ENCODE measurements around the gene TMEM97.

The TMEM97 gene

DNA sequence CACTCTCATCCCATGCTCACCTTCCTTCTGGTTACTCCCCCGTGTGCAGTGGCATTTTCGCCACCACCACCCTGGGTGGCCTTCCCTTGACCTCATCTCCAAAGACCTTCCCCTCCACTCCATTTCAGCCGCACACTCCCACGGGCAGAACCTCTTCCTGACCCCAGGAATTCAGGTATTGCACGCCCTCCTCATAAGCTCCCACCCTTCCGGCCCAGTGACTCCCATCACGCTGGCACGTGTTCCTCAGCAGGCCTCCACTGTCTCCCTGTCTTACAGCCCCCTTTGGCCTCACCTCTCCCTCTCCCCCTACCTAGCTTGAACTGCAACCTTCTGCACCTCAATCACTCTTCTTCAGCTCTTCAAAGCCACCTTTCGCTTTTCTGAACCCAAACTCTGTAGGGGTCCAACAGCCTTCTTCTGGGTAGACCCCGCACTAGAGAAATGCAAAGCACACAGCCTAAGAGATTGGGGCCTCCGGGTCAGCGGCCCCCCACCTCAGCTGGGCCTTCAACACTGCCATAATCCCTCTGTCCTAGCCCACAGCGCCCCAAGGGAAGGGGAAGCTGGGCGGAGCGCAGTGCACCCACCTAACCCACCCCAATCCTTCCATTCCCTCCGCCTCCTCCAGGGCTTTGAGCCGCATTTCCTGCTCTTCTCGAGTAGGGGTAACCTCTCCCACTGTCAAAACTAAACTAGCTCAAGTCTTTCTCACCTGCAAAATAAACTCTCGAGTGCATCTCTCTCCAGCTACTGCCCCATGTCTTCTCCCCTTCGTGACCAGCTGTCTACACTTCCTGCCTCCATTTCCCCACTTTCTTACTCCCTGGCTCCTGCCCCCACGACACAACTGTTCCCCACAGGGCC is 1.7 kb upstream of the TMEM97 start:
- FAIRE-seq: no peak

DNA sequence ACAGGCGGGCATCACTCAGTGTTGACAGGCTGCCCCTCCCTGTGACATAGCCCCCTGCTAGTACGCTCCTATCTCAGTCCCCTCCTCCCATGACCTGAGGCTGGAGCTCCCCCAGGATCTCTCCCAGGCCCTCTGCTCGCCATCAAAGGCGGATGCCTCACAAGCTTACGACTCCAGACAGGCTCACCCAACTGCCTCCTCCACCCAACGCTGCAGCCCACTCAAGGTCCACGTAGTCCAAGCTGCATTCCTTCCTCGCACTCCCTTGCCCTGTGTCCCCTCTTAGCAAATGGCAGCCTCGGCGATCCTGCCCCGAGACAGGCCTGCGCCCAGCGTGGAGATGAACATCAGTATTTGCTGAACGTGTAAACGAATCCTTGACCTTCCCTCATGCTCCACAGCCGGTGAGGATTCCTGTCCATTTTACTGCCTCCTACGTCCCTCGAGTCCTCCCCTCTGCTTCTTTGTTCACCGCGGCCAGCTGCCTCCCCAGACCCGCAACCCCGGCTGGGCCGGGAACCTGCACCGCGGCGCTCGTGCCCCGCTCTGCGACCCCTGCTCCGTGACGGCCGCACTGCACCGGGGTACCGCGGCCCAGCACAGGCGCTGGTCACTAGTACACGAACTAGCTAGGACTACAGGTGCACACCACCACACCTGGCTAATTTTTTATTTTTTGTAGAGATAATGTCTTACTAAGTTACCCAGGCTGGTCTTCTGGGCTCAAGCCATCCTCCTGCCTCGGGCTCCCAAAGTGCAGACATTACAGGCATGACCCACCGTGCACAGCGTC is 838 bp upstream of the TMEM97 start:
- no peak for FAIRE-seq

DNA sequence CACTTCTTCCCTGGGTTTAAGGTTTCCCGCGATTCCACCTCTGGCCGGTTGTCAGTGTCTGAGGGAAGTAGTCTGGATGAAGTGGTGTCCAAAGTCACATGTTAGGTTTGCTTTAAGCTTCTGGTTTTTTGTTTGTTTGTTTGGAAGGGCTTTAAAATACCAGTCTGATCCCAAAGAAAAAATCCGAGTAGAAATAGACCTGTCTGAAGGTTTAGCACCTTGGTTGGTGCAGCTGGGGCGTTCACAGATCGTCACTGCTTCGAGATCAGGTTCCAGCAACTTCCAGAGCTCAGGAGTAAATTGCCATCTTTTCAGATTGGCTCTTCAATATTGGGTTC is 567 bp downstream of the TMEM97 start:
- no peak for FAIRE-seq

DNA sequence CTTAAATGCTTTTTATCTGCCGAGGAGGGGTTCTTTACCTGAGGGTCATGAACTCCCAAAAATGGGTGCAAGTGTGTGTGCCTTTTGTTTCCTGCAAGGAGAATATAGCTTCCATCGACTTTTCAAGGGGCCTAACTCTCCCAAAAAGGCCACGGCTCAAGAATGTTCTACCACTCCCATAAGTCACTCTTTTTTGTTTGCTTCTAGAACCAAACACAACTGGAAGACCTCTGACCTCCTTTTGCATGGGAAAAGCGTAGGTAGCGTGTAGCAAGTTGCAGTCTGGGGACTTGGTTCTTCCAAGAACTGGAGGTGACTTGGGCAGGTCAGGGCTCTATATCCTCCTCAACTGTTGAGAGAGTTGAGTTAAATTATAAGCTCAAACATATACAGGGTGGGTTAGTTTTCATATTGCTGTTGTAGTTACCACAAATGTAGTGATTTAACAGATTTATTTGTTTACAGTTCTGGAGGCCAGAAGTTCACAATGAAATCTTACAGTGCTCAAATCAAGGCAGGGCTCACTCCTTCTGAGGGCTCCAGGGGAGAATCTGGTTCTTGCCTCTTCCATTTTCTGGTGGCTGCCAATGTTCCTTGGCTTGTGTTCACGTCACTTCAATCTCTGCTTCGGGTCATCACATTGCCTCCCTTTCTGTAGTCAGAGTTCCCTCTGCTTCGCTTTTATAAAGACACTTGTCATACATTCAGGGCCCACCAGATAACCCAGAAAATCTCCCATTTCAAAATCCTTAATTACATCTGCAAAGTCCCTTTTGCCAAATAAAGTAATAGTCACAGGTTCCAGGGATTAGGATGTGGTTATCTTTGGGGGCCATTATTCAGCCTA is 1.4 kb downstream of the TMEM97 start:
- no peak for FAIRE-seq

DNA sequence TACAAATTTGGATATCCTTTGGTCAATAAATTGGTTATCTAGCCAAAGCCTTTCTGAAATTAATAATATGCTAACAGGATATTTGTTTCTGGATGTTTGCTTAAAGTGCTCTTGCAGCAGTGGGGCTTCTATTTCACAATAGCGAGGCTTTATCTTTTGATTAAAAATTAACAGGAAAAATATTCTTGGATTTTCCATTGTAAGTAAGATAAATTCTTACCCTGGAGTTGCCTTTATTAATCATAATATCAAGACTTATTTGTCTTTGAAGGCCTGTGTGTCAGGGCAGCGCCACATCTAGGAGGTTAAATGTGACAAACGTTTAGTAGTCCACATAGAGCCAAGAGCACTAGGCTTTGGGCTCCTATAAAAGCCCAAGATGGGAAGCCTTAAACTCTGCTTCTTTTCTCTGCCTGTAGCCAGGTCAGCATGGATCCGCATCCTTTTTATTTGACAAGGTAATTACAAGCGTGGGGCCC is 5.3 kb downstream of the TMEM97 start:
- no peak for FAIRE-seq

DNA sequence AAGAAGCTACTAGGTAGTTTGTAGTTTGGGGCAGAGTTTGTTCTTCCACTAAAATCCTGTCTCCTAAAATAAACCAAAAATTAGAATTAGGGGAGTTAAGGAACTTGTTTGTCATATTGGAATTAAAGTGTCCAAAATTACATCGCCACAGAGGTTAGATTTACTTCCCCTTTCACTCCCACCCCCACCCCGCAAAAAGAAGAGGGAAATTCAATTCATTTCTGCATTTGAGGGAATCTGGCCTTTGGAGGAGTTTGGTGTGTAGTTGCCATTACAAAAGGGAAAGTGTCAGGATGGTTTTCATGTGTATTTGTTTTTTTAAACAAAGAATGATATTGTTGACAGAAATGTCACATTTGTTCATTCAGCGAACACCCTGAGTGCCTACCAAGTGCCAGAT is 5.8 kb downstream of the TMEM97 start:
- FAIRE-seq: no peak

DNA sequence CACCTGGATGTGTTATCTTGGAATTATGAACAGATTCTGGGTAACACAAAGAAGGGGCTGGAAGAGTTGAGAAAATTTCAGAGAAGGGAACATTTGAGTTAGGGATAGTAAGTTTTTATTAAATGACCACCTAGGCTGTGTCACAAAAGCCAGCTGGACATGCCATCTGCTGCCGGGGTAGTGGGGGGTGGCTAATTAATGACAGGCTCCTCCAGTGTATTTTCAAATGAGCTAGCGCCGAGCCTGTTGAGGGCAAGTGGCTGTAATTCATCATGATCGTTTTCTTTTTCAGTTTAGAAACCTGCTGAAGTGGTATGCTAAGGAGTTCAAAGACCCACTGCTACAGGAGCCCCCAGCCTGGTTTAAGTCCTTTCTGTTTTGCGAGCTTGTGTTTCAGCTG is 6.2 kb downstream of the TMEM97 start:
- no peak for FAIRE-seq

DNA sequence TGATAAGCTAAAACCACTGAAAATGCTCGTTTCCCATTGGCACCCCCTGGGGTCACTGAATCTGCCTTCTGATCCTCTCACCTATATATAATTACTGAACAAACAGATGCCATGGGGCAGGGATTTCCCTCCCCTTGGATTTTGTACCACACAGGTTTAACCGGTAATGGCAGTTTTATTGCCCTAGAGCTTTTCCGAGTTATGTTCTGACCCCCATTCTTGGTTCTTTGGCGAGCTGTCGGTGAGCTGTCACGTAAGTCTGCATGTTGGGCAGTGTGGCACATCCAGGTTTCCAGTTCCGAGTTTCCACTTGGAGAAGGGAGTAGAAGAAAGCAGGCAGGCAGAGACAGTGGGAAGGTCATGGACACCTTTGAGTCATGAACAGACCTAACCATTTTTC is 7.1 kb downstream of the TMEM97 start:
- no peak for FAIRE-seq

DNA sequence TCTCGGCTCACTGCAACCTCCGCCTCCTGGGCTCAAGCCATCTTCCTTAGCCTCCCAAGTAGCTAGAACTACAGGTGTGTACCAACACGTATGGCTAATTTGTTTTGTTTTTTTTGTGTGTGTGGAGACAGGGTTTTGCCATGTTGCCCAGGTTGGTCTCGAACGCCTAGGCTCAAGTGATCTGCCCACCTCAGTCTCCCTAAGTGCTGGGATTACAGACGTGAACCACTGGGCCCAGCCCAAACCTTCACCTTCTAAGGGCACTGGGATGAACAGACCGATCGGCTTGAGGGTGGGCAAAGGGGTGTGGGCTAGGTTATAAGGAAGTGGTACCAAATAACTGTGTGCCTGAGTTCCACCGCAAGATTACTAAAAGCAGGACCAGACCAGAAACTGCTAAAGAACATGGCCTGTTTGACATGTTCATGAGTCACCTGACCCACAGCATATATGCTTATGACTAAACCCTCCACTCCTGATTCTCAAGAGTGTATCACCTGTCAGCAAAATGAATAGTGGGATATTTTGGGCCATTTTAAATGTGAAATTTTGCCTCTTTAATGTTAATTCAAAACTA is 8.1 kb downstream of the TMEM97 start:
- FAIRE-seq: no peak

DNA sequence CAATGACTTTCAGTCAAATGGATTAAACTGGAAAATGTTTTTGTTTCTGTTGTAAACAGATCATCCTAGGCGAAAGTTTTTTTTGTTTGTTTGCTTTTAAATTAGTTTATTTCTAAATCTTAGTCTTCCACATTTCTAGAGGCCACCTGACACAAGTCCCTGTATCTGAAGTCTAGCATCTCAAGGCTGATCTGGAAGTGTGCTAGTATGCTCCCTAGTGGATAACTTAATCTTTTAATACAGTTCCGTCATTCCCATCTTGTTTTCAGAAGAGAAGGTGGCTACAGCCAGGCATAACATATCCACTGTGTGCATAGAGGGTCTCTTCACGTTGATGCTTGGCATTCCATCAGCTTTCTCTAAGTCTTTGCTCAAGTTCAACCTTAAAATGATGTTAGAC is 8.7 kb downstream of the TMEM97 start:
- no peak for FAIRE-seq

DNA sequence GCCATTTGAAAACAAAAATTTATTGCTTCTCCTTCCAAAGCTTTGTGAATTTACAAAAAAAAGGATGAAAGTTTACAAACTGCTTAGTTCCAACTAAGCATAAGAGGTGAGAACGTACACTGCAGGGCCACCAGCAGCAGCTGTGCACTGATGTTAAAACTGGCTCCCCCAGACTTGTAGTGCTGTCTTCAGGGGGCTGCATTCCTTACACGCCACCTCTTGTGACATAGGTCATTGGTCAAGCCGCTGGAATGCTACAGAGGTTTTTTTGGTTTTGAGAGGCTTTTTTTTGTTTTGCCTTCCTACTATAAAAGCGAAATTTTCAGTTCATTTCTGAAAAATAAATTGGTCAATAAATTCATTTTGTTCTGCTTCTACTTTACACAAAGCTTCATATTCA is 9.3 kb downstream of the TMEM97 start:
- FAIRE-seq: no peak

DNA sequence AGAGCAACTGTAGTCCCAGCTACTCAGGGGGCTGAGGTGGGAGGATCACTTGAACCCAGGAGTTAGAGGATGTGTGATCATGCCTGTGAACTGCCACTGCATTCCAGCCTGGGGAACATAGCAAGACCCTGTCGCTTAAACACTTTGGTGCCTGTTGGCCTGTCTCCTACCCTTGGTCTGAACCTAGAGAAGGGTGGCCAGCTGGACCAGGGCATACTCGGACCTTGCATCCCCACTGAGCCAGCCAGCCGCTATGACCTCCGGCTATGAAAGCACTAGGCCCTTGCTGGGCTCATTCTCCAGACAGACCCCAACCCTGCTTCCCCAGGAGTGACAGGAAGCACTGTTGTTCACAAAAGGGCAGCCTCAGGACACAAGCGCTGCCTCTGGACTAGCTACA is 11.7 kb downstream of the TMEM97 start:
- no peak for FAIRE-seq

DNA sequence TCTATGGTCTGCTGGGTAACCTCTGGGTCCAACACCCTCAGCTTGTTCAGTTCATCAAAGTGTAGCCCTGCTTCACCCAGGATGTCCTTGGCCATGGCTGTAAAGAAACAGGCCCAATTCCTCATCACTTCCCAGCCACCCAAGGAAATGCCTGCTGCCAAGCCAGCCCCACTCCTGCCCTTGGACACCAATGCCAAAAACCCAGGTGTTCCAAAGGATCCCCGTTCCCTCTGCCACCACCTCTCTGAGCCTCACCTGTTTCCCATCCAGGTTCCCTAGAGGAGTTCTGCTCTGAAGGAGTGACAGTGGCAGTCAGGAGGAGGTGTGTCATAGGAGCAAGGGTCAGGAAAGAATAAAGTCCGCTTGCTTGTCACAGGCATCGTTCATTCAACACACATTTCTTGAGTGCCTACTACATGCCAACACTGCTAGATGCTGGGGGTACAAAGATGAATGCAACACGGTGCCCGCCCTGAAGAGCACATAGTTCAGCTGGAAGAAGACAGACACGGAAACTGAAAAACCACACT is 13.0 kb downstream of the TMEM97 start:
- FAIRE-seq: no peak

DNA sequence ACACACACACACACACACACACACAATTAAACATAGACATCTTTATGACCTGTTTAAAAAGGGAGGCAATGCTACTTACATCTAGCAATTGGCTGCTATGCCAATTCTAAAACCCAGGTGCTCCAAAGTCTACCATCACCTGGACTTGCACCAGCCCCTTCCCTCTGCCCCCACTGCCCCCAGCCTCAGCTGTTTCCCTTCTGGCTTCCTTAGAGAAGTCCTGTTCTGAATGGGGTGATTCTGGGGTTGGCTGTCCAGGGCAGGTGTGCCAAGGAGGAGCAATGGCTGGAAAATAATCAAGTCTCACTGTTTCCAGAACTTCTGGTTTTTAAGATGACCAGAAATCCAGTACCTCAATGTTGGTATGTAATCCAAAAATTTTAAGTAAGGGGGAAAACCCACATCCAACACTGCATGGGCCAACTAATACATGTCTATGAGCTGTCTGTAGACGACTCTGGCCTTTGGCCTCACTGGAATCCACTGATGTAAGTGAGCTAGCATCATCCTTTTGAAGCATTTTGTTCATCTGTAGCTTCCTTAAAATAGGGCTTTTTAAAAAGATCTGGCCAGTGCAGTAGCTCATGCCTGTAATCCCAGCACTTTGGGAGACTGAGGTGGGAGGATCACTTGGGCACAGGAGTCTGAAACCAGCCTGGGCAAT is 14.2 kb downstream of the TMEM97 start:
- FAIRE-seq: no peak

DNA sequence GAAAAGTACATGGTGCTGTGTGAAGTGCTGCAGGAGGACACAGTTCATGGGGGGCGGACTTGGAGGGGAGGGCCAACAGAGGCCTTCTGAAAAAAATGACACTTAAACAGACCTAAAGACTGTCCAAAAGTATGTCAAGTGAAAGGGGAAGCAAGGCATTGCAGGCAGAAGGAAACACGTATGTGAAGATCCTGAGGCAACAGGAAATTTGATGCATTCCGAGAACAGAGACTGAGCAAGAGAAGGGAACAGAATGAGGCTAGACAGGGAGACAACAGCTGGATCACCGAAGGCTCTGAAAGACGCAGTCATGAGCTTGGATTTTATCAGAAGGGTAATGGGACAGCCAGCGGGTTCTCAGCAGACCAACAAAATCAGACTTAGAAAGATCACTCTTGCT is 15.2 kb downstream of the TMEM97 start:
- no peak for FAIRE-seq

DNA sequence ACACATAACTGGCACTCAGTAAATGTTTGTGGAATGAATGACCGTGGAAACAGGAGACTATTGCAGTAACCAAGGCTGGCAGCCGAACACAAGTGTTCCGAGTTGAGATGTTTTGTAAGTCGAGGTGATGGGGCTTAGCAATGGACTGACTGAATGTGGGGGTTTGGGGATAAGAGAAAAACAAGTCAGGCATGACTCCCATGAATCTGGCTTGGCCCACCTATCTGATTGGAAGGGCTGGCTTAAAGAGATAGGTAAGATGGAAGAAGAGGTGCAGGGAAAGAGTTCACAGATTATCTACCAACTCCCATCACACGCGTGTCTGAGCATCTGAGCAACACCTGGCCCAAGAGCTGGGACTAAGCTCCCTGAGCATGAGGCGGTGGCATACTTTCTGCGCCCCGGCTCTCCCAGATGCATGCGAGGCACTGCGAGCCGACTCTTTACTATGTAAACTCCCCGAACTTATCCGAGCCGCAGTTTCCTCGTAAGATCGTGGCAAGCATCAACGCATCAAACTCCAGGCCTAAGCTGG is 15.7 kb downstream of the TMEM97 start:
- no peak for FAIRE-seq

DNA sequence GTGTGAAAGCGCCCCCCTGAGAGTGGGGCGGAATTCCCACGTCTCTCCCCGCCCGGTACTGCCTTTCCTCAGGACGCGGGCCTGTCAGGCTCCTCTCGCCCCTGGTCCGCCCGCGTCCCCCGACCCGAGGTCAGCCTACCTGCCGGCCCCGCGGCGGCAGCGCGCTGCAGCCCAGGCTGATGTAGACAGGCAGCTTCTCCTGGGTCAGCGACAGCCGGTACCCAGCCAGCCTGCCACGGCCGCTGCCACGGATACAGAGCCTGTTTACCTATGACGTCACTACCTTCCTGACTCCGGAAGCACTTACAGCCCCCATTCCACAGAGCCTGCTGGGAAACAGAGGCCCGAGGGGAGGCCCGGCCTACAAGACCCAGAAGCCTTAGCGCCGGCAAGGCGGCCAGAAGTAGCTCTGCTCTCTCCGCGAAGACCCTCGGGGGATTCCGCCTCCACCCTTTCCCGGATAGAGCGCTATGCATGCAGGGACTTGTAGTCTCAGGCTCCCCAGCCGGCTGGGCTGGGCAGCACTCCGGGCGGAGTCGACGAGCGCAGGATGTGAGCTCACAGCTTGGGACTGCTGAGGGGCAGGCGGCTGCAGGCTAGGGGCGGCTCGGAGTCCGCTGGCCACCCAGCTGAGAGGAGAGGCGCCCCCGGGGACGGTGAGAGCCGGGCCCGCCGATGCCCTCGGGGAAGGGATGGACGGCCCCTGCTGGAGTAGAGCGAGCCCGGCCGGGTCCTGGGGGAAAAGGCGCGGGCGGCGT is 16.4 kb downstream of the TMEM97 start, which contains the start of the genes IFT20 and TNFAIP1:
TSS of gene IFT20 (minus strand) at position 272 of the 758 bp plus-strand sequence. CDS start 3,487 bp downstream, outside the sequence.
TSS of gene TNFAIP1 (plus strand) at position 561 of the 758 bp plus-strand sequence. CDS start 3,761 bp downstream, outside the sequence.
- FAIRE-seq: peak; percentile 93

DNA sequence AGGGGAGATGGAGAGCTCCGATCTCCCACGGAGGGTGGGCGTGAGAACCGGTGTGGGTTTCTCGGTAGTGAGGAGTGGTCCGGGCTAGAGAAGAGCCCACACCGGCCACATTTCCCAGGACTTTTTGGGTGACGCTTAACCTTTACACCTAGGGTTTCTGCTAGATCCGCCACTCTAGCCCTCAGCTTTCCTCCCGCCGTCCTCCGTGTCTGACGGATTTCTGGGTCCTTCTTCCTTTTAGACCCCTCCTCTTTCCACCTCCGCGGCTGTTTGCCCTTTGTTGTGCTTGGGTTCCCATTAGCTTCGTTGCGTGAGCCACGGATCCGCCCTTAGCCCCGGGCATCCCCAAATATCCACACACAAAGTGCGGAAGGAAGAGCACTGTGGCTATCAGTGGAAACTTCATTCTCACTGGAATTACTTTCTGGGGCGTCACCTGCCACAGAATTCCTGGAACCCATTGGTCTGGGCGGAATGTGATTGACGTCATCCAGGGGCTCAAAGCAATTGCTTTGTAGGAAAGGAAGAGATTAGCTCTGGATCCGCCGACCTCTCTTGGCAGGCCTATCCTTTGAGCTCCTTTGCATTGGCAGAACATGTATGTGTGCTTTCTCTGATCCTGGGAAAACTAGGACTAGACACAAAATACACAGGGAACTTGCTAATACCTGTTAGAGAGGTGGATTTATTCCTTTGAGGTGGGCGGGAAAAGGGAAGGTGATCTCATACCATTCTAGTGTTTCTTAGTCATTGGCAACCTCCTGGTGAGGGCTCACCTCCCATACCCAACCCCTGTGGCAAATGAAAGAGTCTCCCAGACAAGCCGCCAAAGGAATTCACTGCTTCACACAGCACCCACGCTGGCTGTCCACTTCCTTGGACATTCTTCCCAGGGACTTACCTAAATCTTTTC is 17.2 kb downstream of the TMEM97 start:
- no peak for FAIRE-seq

DNA sequence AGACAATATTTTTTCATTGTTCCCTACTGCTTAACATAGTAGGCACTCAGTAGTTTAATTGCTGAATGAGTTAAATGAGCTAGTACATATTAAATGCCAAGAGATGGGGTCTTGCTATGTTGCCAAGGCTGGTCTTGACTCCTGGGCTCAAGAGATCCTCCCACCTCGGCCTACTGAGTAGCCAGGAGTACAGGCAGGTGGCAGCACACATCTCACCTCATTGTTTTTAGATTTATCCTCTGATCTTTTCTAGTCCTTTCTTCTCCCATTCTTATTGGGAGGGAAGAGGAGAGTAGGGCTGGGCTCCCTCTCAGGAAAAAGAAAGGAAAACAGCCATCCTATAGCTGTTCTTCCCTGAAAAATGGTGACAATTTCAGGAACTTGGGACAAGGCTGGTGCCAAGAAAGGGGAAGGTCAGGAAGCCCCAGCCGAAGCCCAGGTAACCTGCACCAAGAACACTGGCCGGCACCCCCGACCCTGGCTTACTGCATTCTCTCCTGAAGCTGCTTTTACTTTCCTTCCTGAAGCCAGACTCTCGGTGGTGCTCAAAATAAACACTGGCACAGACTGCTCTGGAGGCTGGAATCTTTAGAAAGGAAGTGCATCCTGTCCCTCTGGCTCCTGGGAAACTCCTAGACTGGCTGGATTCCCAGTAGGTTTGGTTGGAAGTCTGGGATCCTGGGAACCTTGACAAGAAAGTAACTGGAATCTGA is 19.2 kb downstream of the TMEM97 start:
- FAIRE-seq: no peak
